NOMO-1 treated with DMSO at 0.1 percent for 48 hours (cell line): ENCODE measurements around the gene CST2.
"Not testable (repeated sequence)": the region's sequence is repeated elsewhere in the genome, so short reads cannot be mapped to it uniquely, and the experiment has no call there.

Experiments used
- DNase-seq: peaks from one replicate; lab custom pipeline; 2025; ENCODE audit not compliant: unreplicated experiment; lab: John Stamatoyannopoulos, UW

Gene CST2

GRCh38 chr20:23811559-23811958 is 15.0 kb downstream of the CST2 start:
- not testable (repeated sequence) for DNase-seq

- not testable (repeated sequence) for DNase-seq
Measured at GRCh38 chr20:23810349-23810748, 16.2 kb downstream of the CST2 start.

GRCh38 chr20:23800865-23801264 is 25.7 kb downstream of the CST2 start:
- no peak for DNase-seq

GRCh38 chr20:23799216-23799847 is 27.2 kb downstream of the CST2 start:
- DNase-seq, result not testable (repeated sequence)

- no peak for DNase-seq
Measured at GRCh38 chr20:23795526-23795925, 31.0 kb downstream of the CST2 start.

- DNase-seq, result no peak
Measured at GRCh38 chr20:23794841-23795240, 31.7 kb downstream of the CST2 start.

GRCh38 chr20:23794065-23794464 is 32.5 kb downstream of the CST2 start:
- DNase-seq, result no peak

- DNase-seq, result no peak
Measured at GRCh38 chr20:23783447-23783846, 43.1 kb downstream of the CST2 start.

- DNase-seq, result no peak
Measured at GRCh38 chr20:23782366-23782983, 44.1 kb downstream of the CST2 start.

- DNase-seq, result not testable (repeated sequence)
Measured at GRCh38 chr20:23778676-23779075, 47.9 kb downstream of the CST2 start.

- not testable (repeated sequence) for DNase-seq
Measured at GRCh38 chr20:23777380-23777779, 49.1 kb downstream of the CST2 start.

- DNase-seq, result no peak
Measured at GRCh38 chr20:23776067-23776771, 50.3 kb downstream of the CST2 start.

- DNase-seq, result no peak
Measured at GRCh38 chr20:23774081-23774480, 52.4 kb downstream of the CST2 start.
